Kidney epithelial cell (primary cell): ENCODE measurements around the gene HBA1. TPM values are rescaled to one million over a fixed set of nuclear protein-coding genes. Genes with fewer than 3 reads are reported as not detected.

ENCODE experiments used
- DNase-seq: peaks from one replicate; pipeline ENCODE4 v3.0.0-alpha.2; 2010; ENCODE audit warnings: low read depth
- H3K27me3 ChIP-seq: 2 replicates; pipeline ENCODE4 v1.6.0; 2011; ENCODE audit warnings: low read length; ENCODE audit not compliant: control insufficient read depth, insufficient read depth
- H3K36me3 ChIP-seq: 2 replicates; pipeline ENCODE4 v1.5.1; 2011; ENCODE audit warnings: low read length; ENCODE audit not compliant: control insufficient read depth, insufficient read depth
- H3K4me3 ChIP-seq: 2 replicates; pipeline ENCODE4 v1.5.1; 2011; ENCODE audit warnings: low read depth, mild to moderate bottlenecking, control low read depth, low read length
- CTCF ChIP-seq: IDR thresholded peaks from 2 replicates; pipeline ENCODE4 v1.5.1; 2011; ENCODE audit warnings: mild to moderate bottlenecking, moderate library complexity, low read length, control low read depth, inconsistent platforms; ENCODE audit not compliant: insufficient read depth, poor library complexity, severe bottlenecking
- total RNA-seq: library from RNA; depleted of rRNA; stranded (reverse); fragments of >200 nt; gene quantifications from 2 replicates; pipeline ENCODE4 v1.2.3, GENCODE V29; 2015

The HBA1 gene
- total RNA-seq, 1 donor from 2014 or later = not detected

- Histone ChIP-seq H3K4me3 (no peak overlapping the region), H3K36me3 (no peaks in the 10 kb centered on the region), H3K27me3 (no peaks in the 10 kb centered on the region)
- no peak for TF ChIP-seq CTCF
- no peak for DNase-seq
Observed at GRCh38 chr16:140175-140857, 36.2 kb upstream of the HBA1 start.

DNA sequence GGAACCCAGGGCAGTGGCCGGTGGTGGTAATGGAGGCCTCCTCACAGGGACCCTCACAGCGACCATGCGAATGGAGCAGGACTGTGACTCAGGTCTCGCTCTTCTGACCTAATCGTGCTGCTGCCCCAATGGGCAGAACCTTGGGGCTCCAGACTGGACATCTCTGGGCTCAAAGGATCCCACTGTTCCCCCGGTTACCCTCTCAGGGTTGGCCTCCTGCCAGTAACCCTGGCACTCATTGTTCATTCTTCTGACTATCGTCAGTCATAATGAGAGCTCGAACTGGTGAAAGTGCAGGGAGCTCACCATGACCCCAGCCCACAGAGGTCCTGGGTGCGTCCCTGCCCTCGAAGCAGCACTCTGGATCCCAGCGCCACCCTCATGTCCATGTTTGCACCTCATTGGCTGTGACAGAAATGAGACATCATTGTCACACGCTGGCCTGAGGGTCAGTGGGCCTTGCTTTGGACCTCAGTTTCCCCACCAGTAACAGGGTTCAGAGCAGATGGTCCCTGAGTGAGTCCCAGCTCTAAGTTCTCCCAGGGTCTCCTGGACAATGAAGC, 34.0 kb upstream of the HBA1 start:
- DNase-seq = no peak
- no peaks in the 10 kb centered on the region for H3K27me3 ChIP-seq
- H3K36me3 ChIP-seq = no peaks in the 10 kb centered on the region
- no peak for TF ChIP-seq CTCF
- no peak overlapping the region for H3K4me3 ChIP-seq

DNA sequence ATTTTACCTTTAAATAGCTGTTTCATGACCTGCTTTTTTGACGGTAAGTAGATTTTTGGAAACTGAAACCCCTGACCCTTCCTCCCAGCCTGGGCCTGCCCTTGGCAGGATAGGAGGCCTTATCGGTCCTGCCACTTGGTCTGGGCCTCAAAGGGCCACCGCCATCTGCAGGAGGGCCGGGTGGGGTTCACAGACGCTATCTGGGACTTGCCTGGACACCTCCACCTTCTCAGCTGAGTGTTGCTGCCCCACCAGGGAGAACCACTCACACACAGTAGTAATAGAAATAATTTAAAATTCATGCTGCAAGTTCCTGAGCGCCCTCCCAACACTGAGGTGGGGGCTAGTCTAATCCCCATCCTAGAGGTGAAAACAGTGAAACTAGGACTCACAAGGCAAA, 33.4 kb upstream of the HBA1 start:
- no peaks in the 10 kb centered on the region for H3K36me3 ChIP-seq
- no peak overlapping the region for H3K4me3 ChIP-seq
- DNase-seq = no peak
- H3K27me3 ChIP-seq = no peaks in the 10 kb centered on the region
- no peak for TF ChIP-seq CTCF

- H3K36me3 ChIP-seq = no peaks in the 10 kb centered on the region
- no peak for DNase-seq
- no peak overlapping the region for H3K4me3 ChIP-seq
- no peak for TF ChIP-seq CTCF
- H3K27me3 ChIP-seq = no peaks in the 10 kb centered on the region
Observed at GRCh38 chr16:143456-143855, 33.0 kb upstream of the HBA1 start.

GRCh38 chr16:144797-145252, 31.7 kb upstream of the HBA1 start:
- no peak for DNase-seq
- TF ChIP-seq CTCF = no peak
- Histone ChIP-seq H3K27me3 (peaks cover 4% of the 10 kb centered on the region), H3K36me3 (no peaks in the 10 kb centered on the region), H3K4me3 (no peak overlapping the region)

- H3K36me3 ChIP-seq = no peaks in the 10 kb centered on the region
- H3K4me3 ChIP-seq = no peak overlapping the region
- TF ChIP-seq CTCF = no peak
- no peak for DNase-seq
- peaks cover 4% of the 10 kb centered on the region for H3K27me3 ChIP-seq
Observed at GRCh38 chr16:146646-147045, 29.8 kb upstream of the HBA1 start.
